ENCODE results near the gene SKI.

SKI gene

GRCh38 chr1:2358651-2359640 is 130.8 kb downstream of the SKI start:
- Histone ChIP-seq H3K4me1 (ENCODE audit: control insufficient read depth, insufficient read depth, low read length) (no peaks in the 10 kb centered on the region), H3K4me3 (ENCODE audit: low read length) (no peak overlapping the region), H3K36me3 (ENCODE audit: control insufficient read depth, insufficient read depth, low read length) (no peaks in the 10 kb centered on the region), H3K27me3 (ENCODE audit: control insufficient read depth, insufficient read depth, low read length) (no peaks in the 10 kb centered on the region), H3K9me3 (ENCODE audit: control insufficient read depth, low read length) (no peaks in the 10 kb centered on the region), H3K9ac (ENCODE audit: low read length) (no peak overlapping the region)
